IgD-negative memory B cell (primary cell): ENCODE measurements around the gene IPO7. TPM values are rescaled to one million over a fixed set of nuclear protein-coding genes. Genes with fewer than 3 reads are reported as not detected.

Experiments
- H3K27ac Mint-ChIP-seq, 3 donors: one replicate each; pipeline ENCODE4 v1.8.0; 2020 to 2022; ENCODE audit warnings: mild to moderate bottlenecking in 3 of 3, mixed read lengths in 3 of 3, moderate library complexity in 1 of 3
- H3K27me3 Mint-ChIP-seq: one replicate; pipeline ENCODE4 v1.8.0; 2021; ENCODE audit warnings: mixed read lengths
- H3K36me3 Mint-ChIP-seq: one replicate; pipeline ENCODE4 v1.8.0; 2020; ENCODE audit warnings: mild to moderate bottlenecking, mixed read lengths
- H3K4me1 Mint-ChIP-seq, 3 donors: one replicate each; pipeline ENCODE4 v1.8.0; 2020 to 2022; ENCODE audit warnings: mixed read lengths in 3 of 3, mild to moderate bottlenecking in 1 of 3
- H3K4me3 Mint-ChIP-seq, 4 donors: one replicate each; pipeline ENCODE4 v1.8.0; 2020 to 2022; ENCODE audit warnings: mild to moderate bottlenecking in 4 of 4, mixed read lengths in 4 of 4, moderate library complexity in 3 of 4
- H3K9me3 Mint-ChIP-seq, 3 donors: one replicate each; pipeline ENCODE4 v1.8.0; 2020 to 2021; ENCODE audit warnings: mixed read lengths in 3 of 3, mild to moderate bottlenecking in 1 of 3
- polyA plus RNA-seq: library from polyadenylated mRNA; unstranded; fragments of 300-500 nt; fragmentation: Illumina TruSeq; gene quantifications from one replicate; pipeline ENCODE4 v1.2.3, GENCODE V29; 2021

Gene IPO7
- polyA plus RNA-seq, 1 donor from 2014 or later: 3.0 TPM

GRCh38 chr11:9495803-9496514, 111.5 kb downstream of the IPO7 start:
- Mint-ChIP-seq H3K4me3 (no peak overlapping the region), H3K27ac (peak overlapping the region in 1 of 3 donors; percentile 83), H3K27me3 (no peaks in the 10 kb centered on the region), H3K9me3 (no peaks in the 10 kb centered on the region), H3K36me3 (peaks cover 4% of the 10 kb centered on the region), H3K4me1 (no peaks in the 10 kb centered on the region)

Other genes starting within 250 kb of the IPO7 start
- gene DENND5A, start 119.3 kb upstream of the IPO7 start, polyA plus RNA-seq: 9.3 TPM
- gene TMEM41B, start 70.1 kb upstream of the IPO7 start, polyA plus RNA-seq: 9.0 TPM
- gene ZNF143, start 76.4 kb downstream of the IPO7 start, polyA plus RNA-seq: 28.9 TPM
- 47.8 TPM for gene WEE1, start 189.0 kb downstream of the IPO7 start, polyA plus RNA-seq